Aorta (tissue), 5 donors: ENCODE data around the gene HOXD4. TPM values are rescaled to one million over a fixed set of nuclear protein-coding genes. Genes with fewer than 3 reads are reported as not detected.
A peak's percentile ranks its signal among the peaks of the same experiment; 100 is the strongest.

Experiments used
- ATAC-seq: fragments of 200-7000 bp; cut with Tn5 transposase; one replicate; pipeline ENCODE4 v1.9.1; 2022; ENCODE audit warnings: moderate library complexity; ENCODE audit not compliant: low FRiP score
- DNase-seq, 2 donors: peaks; one replicate each; pipeline ENCODE4 v3.0.0-alpha.2; 2020
- H3K27ac ChIP-seq, 2 donors: one replicate each; pipeline ENCODE4 v1.5.1; 2013; ENCODE audit warnings: low read length in 2 of 2, mild to moderate bottlenecking in 2 of 2, moderate library complexity in 2 of 2, control low read depth in 1 of 2, inconsistent platforms in 1 of 2, low read depth in 1 of 2
- H3K27me3 ChIP-seq, 2 donors: one replicate each; pipeline ENCODE4 v1.6.1; 2013; ENCODE audit warnings: control low read depth in 1 of 2, low read length in 1 of 2, mild to moderate bottlenecking in 1 of 2, moderate library complexity in 1 of 2; ENCODE audit not compliant: insufficient read depth in 2 of 2, control insufficient read depth in 1 of 2
- H3K36me3 ChIP-seq, 2 donors: one replicate each; pipeline ENCODE4 v1.6.1; 2013; ENCODE audit warnings: control low read depth in 1 of 2, low read length in 1 of 2, mild to moderate bottlenecking in 1 of 2; ENCODE audit not compliant: insufficient read depth in 2 of 2, control insufficient read depth in 1 of 2
- H3K4me1 ChIP-seq, 2 donors: one replicate each; pipeline ENCODE4 v1.6.1; 2013; ENCODE audit warnings: low read length in 2 of 2, control low read depth in 1 of 2, mild to moderate bottlenecking in 1 of 2, moderate library complexity in 1 of 2; ENCODE audit not compliant: insufficient read depth in 2 of 2, control insufficient read depth in 1 of 2
- H3K4me3 ChIP-seq, 2 donors: one replicate each; pipeline ENCODE4 v1.5.1; 2013; ENCODE audit warnings: low read length in 2 of 2, control low read depth in 1 of 2, mild to moderate bottlenecking in 1 of 2
- H3K9me3 ChIP-seq: one replicate; pipeline ENCODE4 v1.6.1; 2013; ENCODE audit warnings: mild to moderate bottlenecking, low read length; ENCODE audit not compliant: control insufficient read depth
- WGBS, 2 donors: extraction: QIAGEN DNeasy Blood & Tissue Kit; methylation state at CpG; one replicate each; pipeline ENCODE4 v1.1.7; 2013; 5-methylcytosine and 5-hydroxymethylcytosine counted together
- intact Hi-C, 2 donors: fragments of 100-400 bp; cut with DNase I; formaldehyde crosslinking; loops; one replicate each; pipeline versions ENCODE4 v1.14.2 to v1.15.0; 2022
- polyA plus RNA-seq, 2 donors: library from polyadenylated mRNA; stranded (reverse); fragments of 200-250 nt; gene quantifications; one replicate each; pipeline ENCODE4 v1.2.3, GENCODE V29; 2013
- total RNA-seq, 2 donors: library from RNA; stranded (reverse); fragmentation: NEBNext Ultra II Directional; extraction: Animal tissue kit (Norgen Biotek cat#: 25700); gene quantifications; one replicate each; pipeline ENCODE4 v1.2.1, GENCODE V29; 2021
- donor health status: healthy with polysubstance abuse.
- donor health status: Bipolar disorder and iron deficiency.
- donor health status: DM: no; HTN: no; CAD: no.
- donor health status: DM: no; HTN: no; CAD: no.
- donor health status: DM: yes; HTN: yes; CAD: no.

Gene HOXD4
- total and polyA plus RNA-seq, 4 donors: 7.7 to 9.8 (median 7.7) TPM; not detected in 1

DNA sequence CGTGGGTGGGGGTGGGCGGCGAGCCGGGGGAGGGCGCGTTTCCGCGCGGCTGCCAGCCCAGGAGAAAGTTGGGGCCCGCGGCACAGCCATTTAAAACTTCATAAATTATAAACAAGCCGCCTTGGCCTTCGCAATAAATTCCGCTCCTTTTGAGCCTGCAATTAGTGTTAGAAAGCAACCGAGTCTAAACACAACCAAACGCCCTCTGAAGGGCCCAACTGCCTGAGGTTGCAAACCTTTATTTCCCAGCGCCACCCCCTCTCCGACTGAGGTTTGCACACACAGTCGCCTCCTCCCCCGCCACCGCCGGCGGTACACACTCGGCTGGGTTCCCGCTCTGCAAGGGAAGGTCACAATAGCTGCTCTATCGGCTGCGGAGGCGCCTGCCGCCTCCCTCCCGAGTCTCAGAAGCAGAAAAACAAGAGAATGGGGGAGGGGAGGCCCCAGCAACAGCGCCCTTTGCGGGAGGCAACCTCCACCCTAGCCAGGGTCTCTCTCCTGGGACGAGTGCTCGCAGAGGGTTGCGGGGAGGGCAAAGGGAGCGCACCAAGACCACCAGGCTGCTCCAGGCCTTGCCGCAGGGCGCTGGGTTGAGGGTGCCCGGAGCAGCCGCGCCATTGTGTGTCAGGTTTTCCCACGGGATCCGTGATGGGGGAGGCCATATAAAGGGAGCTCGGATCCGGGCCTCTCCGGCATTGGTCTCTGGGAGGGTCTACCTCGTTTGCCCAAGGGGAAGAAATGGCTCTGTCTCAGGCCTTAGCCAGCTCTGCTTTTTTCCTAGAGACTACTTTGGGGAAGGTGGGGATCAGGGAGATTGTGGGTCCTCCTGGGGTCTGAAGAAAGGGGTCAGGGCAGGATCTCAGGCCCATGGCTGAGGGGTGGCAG, 23.7 kb downstream of the HOXD4 start:
- WGBS, 2 donors: 46 to 55% methylated on average over 47 of the region's 47 CpGs
- Histone ChIP-seq H3K36me3 (no peaks in the 10 kb centered on the region), H3K9me3 (no peaks in the 10 kb centered on the region), H3K4me3 (no peak overlapping the region), H3K27me3 (no peaks in the 10 kb centered on the region), H3K27ac (no peak overlapping the region), H3K4me1 (no peaks in the 10 kb centered on the region)
- DNase-seq (no peak), ATAC-seq (no peak)
- intact Hi-C loops: no loop called here

DNA sequence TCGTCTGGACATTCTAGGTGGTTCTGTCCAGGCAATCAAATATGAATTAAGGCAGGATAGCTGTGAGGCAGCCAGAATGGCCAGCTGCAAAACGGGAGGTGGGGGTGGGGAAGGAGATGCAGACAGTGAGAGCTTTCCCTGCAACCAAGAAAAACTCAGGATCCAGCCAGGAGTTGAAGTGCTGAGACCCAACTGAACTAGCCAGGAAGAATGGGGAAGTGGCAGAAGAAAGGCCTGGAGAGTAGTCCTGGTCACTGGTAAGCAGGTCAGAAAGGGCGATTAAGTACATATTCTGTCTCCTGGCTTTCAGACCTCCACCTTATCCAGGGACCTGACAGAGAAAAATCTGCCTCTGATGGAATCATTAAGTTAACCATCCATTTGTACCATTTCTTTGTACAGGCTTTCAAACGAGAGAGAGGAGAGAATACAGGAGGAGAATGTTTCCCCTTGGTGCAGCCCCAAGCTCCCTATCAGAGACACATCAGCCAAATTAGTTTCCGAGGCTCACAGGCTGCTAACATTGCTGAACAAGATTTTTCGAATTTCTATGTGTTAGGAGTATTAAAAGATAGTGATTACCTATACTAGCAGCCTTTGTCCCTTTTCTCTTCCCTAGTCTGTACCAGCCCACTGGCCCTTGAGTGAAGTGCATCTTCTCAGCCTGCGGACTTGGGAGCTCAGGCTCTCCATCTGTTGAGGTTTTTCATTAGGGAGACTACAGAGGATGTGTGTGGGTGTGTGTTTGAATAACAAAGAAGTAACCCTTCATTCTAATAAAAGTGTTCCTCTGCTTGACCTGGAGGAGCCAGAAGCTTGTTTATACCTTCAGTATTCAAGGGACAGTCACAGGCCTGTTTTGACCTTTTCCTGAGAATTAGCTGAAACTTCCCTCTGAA, 24.6 kb downstream of the HOXD4 start:
- Histone ChIP-seq H3K27me3 (no peaks in the 10 kb centered on the region), H3K4me1 (no peaks in the 10 kb centered on the region), H3K4me3 (no peak overlapping the region), H3K27ac (no peak overlapping the region), H3K9me3 (no peaks in the 10 kb centered on the region), H3K36me3 (no peaks in the 10 kb centered on the region)
- intact Hi-C loops: no loop called here
- ATAC-seq: no peak
- DNase-seq: no peak
- WGBS, 2 donors: 89 to 93% methylated on average over 7 of the region's 7 CpGs

DNA sequence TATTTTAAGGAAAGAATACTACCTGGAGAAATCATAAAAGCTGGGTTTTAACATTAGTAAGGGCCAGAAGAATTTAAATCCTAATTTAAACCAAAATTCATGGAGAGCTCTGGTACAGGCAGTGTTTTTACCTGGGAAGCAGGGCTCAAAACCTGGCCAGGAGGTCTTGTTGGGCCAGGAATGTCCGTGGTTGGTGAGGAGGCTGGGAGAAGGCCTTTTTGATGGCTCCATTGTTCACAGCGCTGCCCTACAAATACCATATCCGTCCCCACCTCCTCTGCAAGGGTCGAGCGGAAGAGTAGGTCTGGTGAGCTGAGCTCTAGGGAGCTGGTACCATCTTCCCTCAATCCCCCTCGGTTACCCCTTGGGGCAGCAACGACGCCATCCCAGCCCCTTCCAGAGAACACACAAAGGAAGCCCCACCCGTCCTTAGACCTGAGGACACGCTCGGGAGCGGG, 26.3 kb downstream of the HOXD4 start:
- 38 to 44% methylated on average over 12 of the region's 12 CpGs for WGBS, 2 donors
- Histone ChIP-seq H3K27me3 (no peaks in the 10 kb centered on the region), H3K4me1 (no peaks in the 10 kb centered on the region), H3K27ac (no peak overlapping the region), H3K36me3 (no peaks in the 10 kb centered on the region), H3K9me3 (no peaks in the 10 kb centered on the region), H3K4me3 (no peak overlapping the region)
- intact Hi-C loops: no loop called here
- no peak for DNase-seq
- peak; percentile 11 for ATAC-seq

DNA sequence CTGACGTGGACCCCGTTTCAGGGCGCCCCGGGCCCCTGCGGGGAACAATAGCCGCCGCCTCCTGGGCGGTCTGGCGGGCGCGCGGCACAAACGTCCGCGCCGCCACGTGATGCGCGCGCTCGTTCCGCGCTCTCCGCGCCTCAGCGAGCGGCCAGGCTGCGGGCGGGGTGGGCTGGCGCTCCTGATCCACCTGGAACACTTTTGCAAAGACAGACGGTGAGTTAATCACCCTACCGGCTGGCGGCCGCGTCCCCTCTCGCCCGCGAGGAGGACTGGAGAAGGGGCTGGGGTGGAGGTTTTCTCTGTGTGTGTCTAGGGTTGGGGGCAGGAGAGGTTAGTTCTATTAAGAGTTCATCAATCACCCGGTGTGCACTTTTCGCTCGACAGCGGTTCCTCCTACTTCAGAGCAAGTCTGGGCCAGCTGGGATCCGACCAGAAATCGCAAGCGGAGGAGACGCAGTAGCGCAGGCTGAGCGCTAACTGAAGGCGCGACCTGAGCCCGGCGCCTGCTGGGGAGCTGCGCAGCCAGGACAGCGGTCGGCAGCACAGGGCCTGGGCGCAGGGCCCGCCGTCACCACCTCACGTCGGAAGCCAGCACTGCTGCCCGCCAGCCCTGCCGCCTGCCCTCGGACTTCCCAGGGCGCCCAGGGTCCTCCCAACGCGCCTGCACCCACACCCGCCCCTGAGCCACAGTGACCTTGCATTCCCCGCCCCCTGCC, 26.8 kb downstream of the HOXD4 start:
- WGBS, 2 donors: 2 to 4% methylated on average over 65 to 68 of the region's 68 CpGs
- no peak for DNase-seq
- peak; percentile 56 for ATAC-seq
- no peaks in the 10 kb centered on the region for H3K36me3 ChIP-seq
- no peak overlapping the region for H3K27ac ChIP-seq
- intact Hi-C loops: no loop called here
- no peaks in the 10 kb centered on the region for H3K4me1 ChIP-seq
- no peaks in the 10 kb centered on the region for H3K27me3 ChIP-seq
- H3K4me3 ChIP-seq: no peak overlapping the region
- no peaks in the 10 kb centered on the region for H3K9me3 ChIP-seq

GRCh38 chr2:176178757-176179295, 27.5 kb downstream of the HOXD4 start:
- Histone ChIP-seq H3K4me3 (no peak overlapping the region), H3K27ac (no peak overlapping the region), H3K4me1 (no peaks in the 10 kb centered on the region), H3K36me3 (no peaks in the 10 kb centered on the region), H3K27me3 (no peaks in the 10 kb centered on the region), H3K9me3 (no peaks in the 10 kb centered on the region)
- ATAC-seq (no peak), DNase-seq (no peak)
- intact Hi-C loops: no loop called here
- 37% methylated on average over 7 of the region's 7 CpGs for WGBS, 2 donors

DNA sequence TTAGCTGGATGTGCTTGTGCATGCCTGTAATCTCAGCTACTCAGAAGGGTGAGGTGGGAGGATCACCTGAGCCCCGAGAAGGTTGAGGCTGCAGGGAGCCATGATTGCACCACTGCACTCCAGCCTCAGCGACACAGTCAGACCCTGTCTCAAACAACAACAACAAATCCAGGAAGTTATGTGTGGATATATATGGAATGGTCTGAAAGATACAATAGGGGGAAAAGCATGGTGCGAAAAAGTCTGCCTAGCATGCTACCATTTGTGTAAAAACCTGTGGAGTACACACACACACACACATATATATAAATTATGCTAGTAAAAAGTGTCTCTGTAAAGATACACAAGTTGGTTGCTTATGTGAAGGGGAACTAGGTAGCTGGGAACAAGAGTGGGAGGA, 30.2 kb downstream of the HOXD4 start:
- no peaks in the 10 kb centered on the region for H3K27me3 ChIP-seq

DNA sequence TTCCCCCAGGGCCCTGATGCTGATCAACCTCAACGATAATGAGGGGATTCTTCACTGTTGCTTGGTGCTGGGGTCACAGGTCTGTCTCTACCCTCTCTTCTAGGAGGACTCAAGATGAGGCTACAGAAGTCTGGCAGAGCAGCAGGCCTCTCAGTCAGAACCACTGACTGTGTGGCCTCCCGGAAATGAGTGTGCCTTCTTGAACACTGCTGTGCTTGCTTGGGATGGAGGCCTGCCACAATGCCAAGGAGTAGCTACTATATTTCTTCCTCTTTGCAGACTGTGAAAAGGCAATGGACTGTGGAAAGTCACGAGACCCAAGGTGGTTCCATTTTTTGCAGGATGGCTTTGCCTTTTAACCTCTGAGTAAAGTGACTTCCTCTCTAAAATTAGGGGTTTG, 31.3 kb downstream of the HOXD4 start:
- DNase-seq (no peak), ATAC-seq (no peak)
- WGBS, 2 donors: 89 to 94% methylated on average over 3 of the region's 3 CpGs
- Histone ChIP-seq H3K27ac (no peak overlapping the region), H3K4me1 (no peaks in the 10 kb centered on the region), H3K4me3 (no peak overlapping the region), H3K9me3 (no peaks in the 10 kb centered on the region), H3K36me3 (no peaks in the 10 kb centered on the region), H3K27me3 (no peaks in the 10 kb centered on the region)
- intact Hi-C loops: no loop called here

More for the DNA sequence above, 30.2 kb downstream of the HOXD4 start:
- intact Hi-C loops: no loop called here
- 89 to 90% methylated on average over 3 of the region's 3 CpGs for WGBS, 2 donors
- no peak overlapping the region for H3K27ac ChIP-seq
- H3K4me3 ChIP-seq: no peak overlapping the region
- no peaks in the 10 kb centered on the region for H3K9me3 ChIP-seq
- H3K4me1 ChIP-seq: no peaks in the 10 kb centered on the region
- DNase-seq (no peak), ATAC-seq (no peak)
- H3K36me3 ChIP-seq: no peaks in the 10 kb centered on the region

- H3K27ac ChIP-seq: no peak overlapping the region
- H3K27me3 ChIP-seq: no peaks in the 10 kb centered on the region
- intact Hi-C loops: no loop called here
- no peak for DNase-seq
- no peak for ATAC-seq
- H3K36me3 ChIP-seq: no peaks in the 10 kb centered on the region
- H3K9me3 ChIP-seq: no peaks in the 10 kb centered on the region
- WGBS, 2 donors: 67 to 72% methylated on average over 2 of the region's 2 CpGs
- no peaks in the 10 kb centered on the region for H3K4me1 ChIP-seq
- no peak overlapping the region for H3K4me3 ChIP-seq
Observed at GRCh38 chr2:176184749-176185148, 33.4 kb downstream of the HOXD4 start.
